GM19351 (cell line): Measurements from ENCODE around the gene GPATCH8.
A peak's percentile ranks its signal among the peaks of the same experiment; 100 is the strongest.
"Not testable (repeated sequence)": the region's sequence is repeated elsewhere in the genome, so short reads cannot be mapped to it uniquely, and the experiment has no call there.

ENCODE experiments used
- ATAC-seq: cut with Tn5 transposase; IDR thresholded peaks from one replicate; pipeline ENCODE4 v1.9.1; 2021; ENCODE audit warnings: mild to moderate bottlenecking, moderate library complexity; ENCODE audit not compliant: unreplicated experiment

Gene GPATCH8

GRCh38 chr17:44503147-44504029 lies at the start of gene GPATCH8:
Gene GPATCH8 (minus strand): TSS chr17:44503406. CDS start chr17:44503370, 36 bp downstream.
- ATAC-seq, result peak; percentile 90

GRCh38 chr17:44552361-44552760 lies 49.2 kb upstream of the GPATCH8 start:
- no peak for ATAC-seq

- no peak for ATAC-seq
These were observed 46.5 kb upstream of the GPATCH8 start for GRCh38 chr17:44549686-44550085.

GRCh38 chr17:44548376-44549230 lies 45.4 kb upstream of the GPATCH8 start:
- no peak for ATAC-seq

- ATAC-seq, result no peak
These were observed 44.5 kb upstream of the GPATCH8 start for GRCh38 chr17:44547625-44548267.

- no peak for ATAC-seq
These were observed 43.7 kb upstream of the GPATCH8 start for GRCh38 chr17:44546671-44547606.

- ATAC-seq, result no peak
These were observed 40.8 kb upstream of the GPATCH8 start for GRCh38 chr17:44543905-44544523.

GRCh38 chr17:44543213-44543904 lies 40.2 kb upstream of the GPATCH8 start:
- ATAC-seq, result no peak

- no peak for ATAC-seq
These were observed 38.8 kb upstream of the GPATCH8 start for GRCh38 chr17:44541884-44542581.

GRCh38 chr17:44540246-44541084 lies 37.3 kb upstream of the GPATCH8 start:
- no peak for ATAC-seq

GRCh38 chr17:44539673-44540072 lies 36.5 kb upstream of the GPATCH8 start:
- ATAC-seq, result no peak

- ATAC-seq, result not testable (repeated sequence)
These were observed 34.7 kb upstream of the GPATCH8 start for GRCh38 chr17:44537922-44538321.

GRCh38 chr17:44536090-44536953 lies 33.1 kb upstream of the GPATCH8 start:
- ATAC-seq, result no peak

- ATAC-seq, result no peak
These were observed 30.5 kb upstream of the GPATCH8 start for GRCh38 chr17:44533533-44534246.

GRCh38 chr17:44530896-44531418 lies 27.8 kb upstream of the GPATCH8 start:
- no peak for ATAC-seq

- ATAC-seq, result no peak
These were observed 26.7 kb upstream of the GPATCH8 start for GRCh38 chr17:44529864-44530263.
